A673 (cell line): ENCODE results near the gene RGS6. TPM values are rescaled to one million over a fixed set of nuclear protein-coding genes. Genes with fewer than 3 reads are reported as not detected.

Experiments
- BruUV-seq: library from RNA; stranded (reverse); fragments of 400-500 nt; replicated peaks from 2 replicates; lab custom pipeline; 2021; lab: Mats Ljungman, UMichigan
- CTCF ChIA-PET: fragments of 300-600 bp; sonication (Branson Sonifier 250); formaldehyde crosslinking; loops from one replicate; lab custom pipeline; 2022; ENCODE audit warnings: antibody characterized with exemption; lab: Charles Lee
- POLR2A ChIA-PET: fragments of 300-600 bp; sonication (Branson Sonifier 250); formaldehyde crosslinking; loops from one replicate; lab custom pipeline; 2022; ENCODE audit warnings: antibody characterized with exemption; ENCODE audit not compliant: low non-redundant PET; lab: Charles Lee
- DNase-seq: peaks from one replicate; pipeline ENCODE4 v3.0.0-alpha.2; 2015; ENCODE audit warnings: low spot score
- H3K27ac ChIP-seq: fragments of 200-600 bp; sonication (generic); 2 replicates; pipeline ENCODE4 v1.5.1; 2016; ENCODE audit warnings: mixed run types, low read depth, mild to moderate bottlenecking, mixed read lengths, antibody characterized with exemption, low read length; ENCODE audit not compliant: poor library complexity, severe bottlenecking
- H3K27me3 ChIP-seq: fragments of 200-600 bp; sonication (generic); replicated peaks from 2 replicates; pipeline ENCODE4 v1.6.1; 2017; ENCODE audit warnings: mixed run types, low read depth, mild to moderate bottlenecking, mixed read lengths, antibody characterized with exemption, low read length; ENCODE audit not compliant: insufficient read depth, poor library complexity
- H3K36me3 ChIP-seq: fragments of 200-600 bp; sonication (generic); 2 replicates; pipeline ENCODE4 v1.6.1; 2016; ENCODE audit warnings: mixed run types, mild to moderate bottlenecking, mixed read lengths, antibody characterized with exemption, low read length; ENCODE audit not compliant: insufficient read depth, poor library complexity, severe bottlenecking
- H3K4me1 ChIP-seq: fragments of 200-600 bp; sonication (generic); 2 replicates; pipeline ENCODE4 v1.6.1; 2017; ENCODE audit warnings: mixed run types, mild to moderate bottlenecking, mixed read lengths, antibody characterized with exemption, low read length; ENCODE audit not compliant: insufficient read depth, poor library complexity, severe bottlenecking
- H3K4me3 ChIP-seq: fragments of 200-600 bp; sonication (generic); 2 replicates; pipeline ENCODE4 v1.5.1; 2016; ENCODE audit warnings: low read depth, mixed run types, mild to moderate bottlenecking, mixed read lengths, low read length; ENCODE audit not compliant: poor library complexity, severe bottlenecking
- H3K9me3 ChIP-seq: fragments of 200-600 bp; sonication (generic); 2 replicates; pipeline ENCODE4 v1.6.1; 2016; ENCODE audit warnings: mixed run types, low read depth, mild to moderate bottlenecking, mixed read lengths, antibody characterized with exemption, low read length; ENCODE audit not compliant: poor library complexity, severe bottlenecking
- CTCF ChIP-seq: fragments of 300-800, 200-600 bp; sonication (generic); conservative IDR thresholded peaks from 2 replicates; pipeline ENCODE4 v1.5.1; 2017; ENCODE audit warnings: low read depth, mild to moderate bottlenecking, antibody characterized with exemption, low read length, moderate library complexity, mixed read lengths
- EZH2 ChIP-seq: fragments of 200-600 bp; sonication (generic); IDR thresholded peaks from 2 replicates; pipeline ENCODE4 v1.6.1; 2017; ENCODE audit warnings: borderline replicate concordance, low read depth, mild to moderate bottlenecking, mixed read lengths, antibody characterized with exemption, low read length; ENCODE audit not compliant: poor library complexity, severe bottlenecking
- intact Hi-C: fragments of 100-400 bp; cut with micrococcal nuclease; formaldehyde crosslinking; loops from one replicate; pipeline ENCODE4 v1.10.0; 2022; ENCODE audit not compliant: unreplicated experiment
- total RNA-seq: library from RNA; stranded (reverse); gene quantifications from 2 replicates; pipeline ENCODE4 v1.2.3, GENCODE V29; 2021

RGS6 gene
- total RNA-seq, 1 experiment from 2014 or later = not detected

- H3K4me1 ChIP-seq = peaks cover 4% of the 10 kb centered on the region
- H3K9me3 ChIP-seq = no peaks in the 10 kb centered on the region
- DNase-seq = peak; percentile 11
- H3K36me3 ChIP-seq = no peaks in the 10 kb centered on the region
- no peak overlapping the region for H3K27ac ChIP-seq
- no peaks in the 10 kb centered on the region for H3K27me3 ChIP-seq
- ChIA-PET CTCF (no interaction called here), POLR2A (no interaction called here)
- no peak overlapping the region for H3K4me3 ChIP-seq
- TF ChIP-seq CTCF (no peak), EZH2 (no peak)
- BruUV-seq = no TSS peak
- intact Hi-C loops = no loop called here
Measured at GRCh38 chr14:72583316-72584272, 651.4 kb downstream of the RGS6 start.

GRCh38 chr14:72588521-72588920 is 656.3 kb downstream of the RGS6 start:
- CTCF ChIA-PET = no interaction called here
- H3K36me3 ChIP-seq = no peaks in the 10 kb centered on the region
- no peak for DNase-seq

DNA sequence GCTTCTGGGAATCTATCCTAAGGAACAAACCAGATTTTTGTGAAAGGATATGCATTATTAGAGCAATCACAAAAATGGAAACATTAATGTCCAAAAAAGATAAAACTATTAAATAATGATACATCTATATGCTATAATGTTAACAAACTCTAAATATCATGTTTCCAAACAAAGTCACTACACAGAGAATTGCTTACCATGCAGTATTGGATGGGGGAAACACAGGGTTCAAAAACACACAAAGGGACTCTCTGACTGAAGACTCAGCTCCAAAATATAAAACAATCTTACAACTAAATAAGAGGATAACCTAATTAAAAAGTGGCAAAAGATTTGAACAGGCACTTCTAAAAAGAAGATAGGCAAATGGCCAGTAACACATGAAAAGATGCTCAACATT is 657.4 kb downstream of the RGS6 start:
- H3K27ac ChIP-seq = no peak overlapping the region
- H3K4me3 ChIP-seq = no peak overlapping the region
- DNase-seq = no peak
- H3K36me3 ChIP-seq = no peaks in the 10 kb centered on the region
- intact Hi-C loops = no loop called here
- ChIA-PET POLR2A (no interaction called here), CTCF (no interaction called here)
- H3K27me3 ChIP-seq = no peaks in the 10 kb centered on the region
- no peaks in the 10 kb centered on the region for H3K9me3 ChIP-seq
- TF ChIP-seq CTCF (no peak), EZH2 (no peak)
- no TSS peak for BruUV-seq
- H3K4me1 ChIP-seq = no peaks in the 10 kb centered on the region

More at GRCh38 chr14:72588521-72588920, 656.3 kb downstream of the RGS6 start:
- H3K4me3 ChIP-seq = no peak overlapping the region
- H3K27ac ChIP-seq = no peak overlapping the region
- H3K4me1 ChIP-seq = peaks cover 3% of the 10 kb centered on the region
- BruUV-seq = no TSS peak
- no peaks in the 10 kb centered on the region for H3K9me3 ChIP-seq
- POLR2A ChIA-PET = no interaction called here
- no peaks in the 10 kb centered on the region for H3K27me3 ChIP-seq
- TF ChIP-seq CTCF (no peak), EZH2 (no peak)
- intact Hi-C loops = no loop called here
